GM23248 (cell line): ENCODE measurements around the gene NCEH1. TPM values are rescaled to one million over a fixed set of nuclear protein-coding genes. Genes with fewer than 3 reads are reported as not detected.

Experiments used
- DNase-seq: peaks from one replicate; pipeline ENCODE4 v3.0.0-alpha.2; 2015
- H2AFZ ChIP-seq: fragments of 200-600 bp; sonication (generic); 2 replicates; pipeline ENCODE4 v1.6.1; 2016; ENCODE audit warnings: antibody characterized with exemption
- H3F3A ChIP-seq: fragments of 200-600 bp; sonication (generic); 2 replicates; pipeline ENCODE4 v1.6.1; 2016; ENCODE audit warnings: mild to moderate bottlenecking, antibody characterized with exemption, mixed run types; ENCODE audit not compliant: insufficient read depth
- H3K27ac ChIP-seq: fragments of 200-600 bp; sonication (generic); 2 replicates; pipeline ENCODE4 v1.5.1; 2016; ENCODE audit warnings: mild to moderate bottlenecking
- H3K27me3 ChIP-seq: fragments of 200-600 bp; sonication (generic); replicated peaks from 2 replicates; pipeline ENCODE4 v1.6.1; 2016; ENCODE audit warnings: mild to moderate bottlenecking; ENCODE audit not compliant: insufficient read depth
- H3K36me3 ChIP-seq: fragments of 200-600 bp; sonication (generic); 2 replicates; pipeline ENCODE4 v1.6.1; 2016; ENCODE audit warnings: low read depth, mild to moderate bottlenecking
- H3K4me1 ChIP-seq: fragments of 200-600 bp; sonication (generic); 2 replicates; pipeline ENCODE4 v1.6.1; 2016; ENCODE audit warnings: mild to moderate bottlenecking; ENCODE audit not compliant: insufficient read depth
- H3K4me2 ChIP-seq: fragments of 200-600 bp; sonication (generic); one replicate; pipeline ENCODE4 v1.6.1; 2016; ENCODE audit warnings: mild to moderate bottlenecking; ENCODE audit not compliant: unreplicated experiment
- H3K4me3 ChIP-seq: fragments of 200-600 bp; sonication (generic); 2 replicates; pipeline ENCODE4 v1.5.1; 2016; ENCODE audit warnings: mild to moderate bottlenecking
- H3K79me2 ChIP-seq: fragments of 200-600 bp; sonication (generic); 2 replicates; pipeline ENCODE4 v1.6.1; 2016; ENCODE audit warnings: mild to moderate bottlenecking; ENCODE audit not compliant: insufficient read depth
- H3K9ac ChIP-seq: fragments of 200-600 bp; sonication (generic); 2 replicates; pipeline ENCODE4 v1.6.1; 2016; ENCODE audit warnings: mild to moderate bottlenecking
- H3K9me2 ChIP-seq: fragments of 200-600 bp; sonication (generic); 2 replicates; pipeline ENCODE4 v1.6.1; 2016; ENCODE audit warnings: mixed run types, mild to moderate bottlenecking, moderate library complexity; ENCODE audit not compliant: insufficient read depth
- H3K9me3 ChIP-seq: fragments of 200-600 bp; sonication (generic); one replicate; pipeline ENCODE4 v1.6.1; 2017; ENCODE audit warnings: low read depth
- H4K20me1 ChIP-seq: fragments of 200-600 bp; sonication (generic); 2 replicates; pipeline ENCODE4 v1.6.0; 2016; ENCODE audit not compliant: insufficient read depth
- EZH2 ChIP-seq: fragments of 200-600 bp; sonication (generic); IDR thresholded peaks from 2 replicates; pipeline ENCODE4 v1.6.1; 2018; ENCODE audit warnings: antibody characterized with exemption, mild to moderate bottlenecking; ENCODE audit not compliant: insufficient read depth, poor library complexity, severe bottlenecking
- EZH2phosphoT487 ChIP-seq: fragments of 200-600 bp; sonication (generic); IDR thresholded peaks from 2 replicates; pipeline ENCODE4 v1.6.1; 2018; ENCODE audit warnings: antibody characterized with exemption, moderate library complexity, mild to moderate bottlenecking, low read depth; ENCODE audit not compliant: insufficient read depth
- WGBS, 2 experiments: methylation state at CpG; one replicate each; pipeline ENCODE4 v1.1.6; 2015 to 2017; ENCODE audit warnings: low lambda C conversion rate in 2 of 2, low coverage in 1 of 2; ENCODE audit errors: missing lambda C conversion rate in 2 of 2; 5-methylcytosine and 5-hydroxymethylcytosine counted together
- in situ Hi-C: fragments of 300-500 bp; cut with MboI; formaldehyde crosslinking; loops from 2 replicates; pipeline ENCODE4 v1.15.0; 2020
- polyA plus RNA-seq: library from polyadenylated mRNA; unstranded; fragments of >200 nt; fragmentation: Nextera tagmentation; extraction: Ambion mirVana; gene quantifications from 2 replicates; pipeline ENCODE4 v1.2.1, GENCODE V29; 2016
- total RNA-seq: library from RNA; depleted of rRNA; stranded (reverse); fragments of >200 nt; shearing (Covaris generic); gene quantifications from 2 replicates; pipeline ENCODE4 v1.2.3, GENCODE V29; 2014

Gene NCEH1
- total and polyA plus RNA-seq, 2 experiments from 2014 or later: 16.5 to 19.5 TPM

DNA sequence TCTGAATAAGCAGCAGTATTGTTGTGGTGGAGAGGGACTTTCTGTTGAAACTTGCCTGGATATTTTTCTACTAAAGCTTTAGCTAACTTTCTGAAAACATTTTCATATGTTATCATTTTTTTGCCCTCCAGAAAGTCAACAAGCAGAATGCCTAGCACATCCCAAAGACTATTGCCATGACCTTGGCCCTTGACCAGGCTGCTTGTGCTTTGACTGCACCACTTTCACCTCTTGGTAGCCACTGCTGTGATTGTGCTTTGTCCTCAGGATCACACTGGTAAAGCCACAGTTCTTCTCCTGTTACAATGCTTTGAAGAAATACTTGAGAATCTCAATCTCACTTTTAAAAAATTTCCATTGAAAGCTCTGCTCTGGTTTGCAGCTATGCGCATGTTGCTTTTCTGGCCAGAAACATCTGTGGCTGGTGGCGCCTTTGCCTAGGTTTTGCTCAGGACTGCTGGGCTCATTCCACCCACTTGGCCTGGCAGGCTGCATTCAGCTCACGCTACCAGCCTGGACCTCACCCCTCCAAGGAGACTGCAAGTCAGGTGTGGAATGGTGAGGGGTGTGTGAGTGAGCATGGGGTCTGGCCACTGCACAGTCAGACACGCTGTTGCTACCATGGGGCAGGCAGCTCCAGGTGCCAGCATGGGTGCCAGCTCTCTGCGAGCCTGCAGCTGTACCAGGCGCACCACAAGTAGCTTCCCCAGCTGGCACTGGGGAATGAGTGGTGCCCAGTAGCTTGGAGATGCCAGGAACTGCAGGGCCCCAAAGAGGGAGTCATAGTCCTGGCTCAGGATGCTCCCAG is 97.8 kb downstream of the NCEH1 start:
- Histone ChIP-seq H3K9ac (no peak overlapping the region), H3K36me3 (no peaks in the 10 kb centered on the region), H3K9me3 (no peaks in the 10 kb centered on the region), H3K27ac (no peak overlapping the region), H3K4me1 (peaks cover 7% of the 10 kb centered on the region; the same call in 1 of the 2 replicates), H3K27me3 (no peaks in the 10 kb centered on the region), H2AFZ (no peak overlapping the region), H4K20me1 (no peaks in the 10 kb centered on the region), H3F3A (no peaks in the 10 kb centered on the region), H3K9me2 (no peaks in the 10 kb centered on the region), H3K4me2 (no peak overlapping the region), H3K79me2 (no peaks in the 10 kb centered on the region), H3K4me3 (no peak overlapping the region)
- in situ Hi-C loops: no loop called here
- no peak for DNase-seq
- TF ChIP-seq EZH2: no peak
- 89 to 91% methylated on average over 6 of the region's 6 CpGs for WGBS, 2 experiments

- Histone ChIP-seq H3K36me3 (no peaks in the 10 kb centered on the region), H2AFZ (no peak overlapping the region), H3K9ac (no peak overlapping the region), H3K4me1 (peaks cover 33% of the 10 kb centered on the region), H3F3A (peaks cover 20% of the 10 kb centered on the region), H3K4me2 (no peak overlapping the region), H4K20me1 (no peaks in the 10 kb centered on the region), H3K27me3 (no peaks in the 10 kb centered on the region), H3K27ac (no peak overlapping the region), H3K9me2 (no peaks in the 10 kb centered on the region), H3K4me3 (no peak overlapping the region), H3K79me2 (no peaks in the 10 kb centered on the region), H3K9me3 (no peaks in the 10 kb centered on the region)
- in situ Hi-C loops: no loop called here
- TF ChIP-seq EZH2phosphoT487: no peak
- no peak for TF ChIP-seq EZH2
- no peak for DNase-seq
- WGBS, 2 experiments: 94 to 95% methylated on average over 6 of the region's 6 CpGs
These were observed 101.1 kb downstream of the NCEH1 start for GRCh38 chr3:172609750-172610149.

- TF ChIP-seq EZH2phosphoT487 (no peak), EZH2 (no peak)
- peaks cover 20% of the 10 kb centered on the region for H3F3A ChIP-seq
- H3K4me3 ChIP-seq: no peak overlapping the region
- no peak overlapping the region for H3K4me2 ChIP-seq
- in situ Hi-C loops: no loop called here
- H3K79me2 ChIP-seq: no peaks in the 10 kb centered on the region
- H4K20me1 ChIP-seq: no peaks in the 10 kb centered on the region
- H3K27ac ChIP-seq: no peak overlapping the region
- no peaks in the 10 kb centered on the region for H3K9me3 ChIP-seq
- H3K4me1 ChIP-seq: peaks cover 33% of the 10 kb centered on the region
- no peak overlapping the region for H3K9ac ChIP-seq
- no peak for DNase-seq
- no peaks in the 10 kb centered on the region for H3K27me3 ChIP-seq
- 82 to 93% methylated on average over 2 of the region's 2 CpGs for WGBS, 2 experiments
- no peaks in the 10 kb centered on the region for H3K9me2 ChIP-seq
- H3K36me3 ChIP-seq: no peaks in the 10 kb centered on the region
- no peak overlapping the region for H2AFZ ChIP-seq
These were observed 102.3 kb downstream of the NCEH1 start for GRCh38 chr3:172608575-172608974.

DNA sequence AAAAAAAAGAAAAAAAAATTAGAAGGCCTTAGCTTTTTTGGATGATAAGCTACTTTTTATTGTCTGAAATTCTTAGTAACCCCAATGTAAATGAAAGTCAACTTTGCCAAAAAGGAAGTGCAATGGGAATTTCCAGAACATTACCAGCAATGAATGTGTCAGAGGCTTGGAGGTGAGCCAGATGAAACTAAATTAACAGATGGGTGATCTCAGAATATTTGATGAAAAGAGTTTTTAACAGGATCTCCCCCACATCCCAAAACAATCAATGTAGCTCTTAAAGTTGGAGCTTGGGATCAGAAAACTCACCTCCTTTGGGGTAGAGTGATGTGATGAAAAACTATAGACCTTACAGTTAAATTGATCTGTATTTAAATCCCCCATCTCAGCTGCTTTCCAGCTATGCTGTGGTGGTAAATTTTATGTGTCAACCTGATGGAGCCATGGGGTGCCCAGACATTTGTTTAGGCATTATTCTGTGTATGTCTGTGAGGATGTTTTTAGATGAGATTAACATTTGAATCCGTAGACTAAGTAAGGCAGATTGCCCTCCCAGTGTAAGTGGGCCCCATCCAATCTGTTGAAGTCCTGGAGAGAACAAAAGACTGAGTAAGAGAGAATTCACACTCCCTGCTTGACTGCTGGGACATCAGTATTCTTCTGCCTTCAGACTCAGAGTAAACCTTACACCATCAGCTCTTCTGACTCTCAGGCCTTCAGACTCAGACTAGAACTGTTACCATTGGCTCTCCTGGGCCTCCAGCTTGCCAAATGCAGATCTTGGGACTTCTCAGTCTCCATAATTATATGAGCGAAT is 103.4 kb downstream of the NCEH1 start:
- in situ Hi-C loops: no loop called here
- WGBS, 2 experiments: 71 to 87% methylated on average over 2 of the region's 2 CpGs

More for the DNA sequence above, 103.4 kb downstream of the NCEH1 start:
- no peaks in the 10 kb centered on the region for H3K27me3 ChIP-seq
- no peaks in the 10 kb centered on the region for H3K9me3 ChIP-seq
- peak; percentile 86 for DNase-seq
- no peaks in the 10 kb centered on the region for H3K79me2 ChIP-seq
- no peaks in the 10 kb centered on the region for H3K9me2 ChIP-seq
- peak overlapping the region; percentile 6; the same call in 1 of the 2 replicates for H2AFZ ChIP-seq
- H3K4me2 ChIP-seq: peak overlapping the region; percentile 29
- peaks cover 20% of the 10 kb centered on the region for H3F3A ChIP-seq
- TF ChIP-seq EZH2phosphoT487: no peak
- no peak for TF ChIP-seq EZH2
- H3K36me3 ChIP-seq: no peaks in the 10 kb centered on the region
- H4K20me1 ChIP-seq: no peaks in the 10 kb centered on the region
- peaks cover 33% of the 10 kb centered on the region for H3K4me1 ChIP-seq
- no peak overlapping the region for H3K9ac ChIP-seq
- no peak overlapping the region for H3K4me3 ChIP-seq
- H3K27ac ChIP-seq: peak overlapping the region; percentile 59
